HG02938 (cell line): ENCODE results near the gene PNCK.
"Not testable (repeated sequence)": the region's sequence is repeated elsewhere in the genome, so short reads cannot be mapped to it uniquely, and the experiment has no call there.

Experiments
- ATAC-seq: cut with Tn5 transposase; IDR thresholded peaks from one replicate; pipeline ENCODE4 v1.9.1; 2021; ENCODE audit warnings: mild to moderate bottlenecking, moderate library complexity; ENCODE audit not compliant: unreplicated experiment

Gene PNCK

DNA sequence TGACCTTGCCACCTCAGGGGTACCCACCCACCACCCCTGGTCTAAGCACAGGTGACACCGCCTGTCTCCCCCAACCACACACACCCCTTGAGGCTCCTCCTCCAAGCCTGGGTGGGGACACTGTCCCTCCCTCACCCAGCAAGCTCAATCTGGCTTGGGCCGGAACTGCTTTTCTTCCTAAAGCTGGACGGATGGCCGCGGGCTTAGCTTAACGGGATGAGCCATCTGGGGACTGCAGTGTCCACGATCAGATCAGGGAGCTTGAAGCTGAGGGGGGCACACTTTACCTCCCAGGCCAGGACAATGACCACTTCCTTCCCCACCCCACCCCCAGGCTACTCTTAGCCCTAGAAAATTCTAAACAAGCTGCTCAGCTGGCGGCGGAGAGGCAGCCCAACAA, 13.1 kb upstream of the PNCK start:
- ATAC-seq = no peak

GRCh38 chrX:153685751-153686696, 12.4 kb upstream of the PNCK start:
- ATAC-seq = no peak

- no peak for ATAC-seq
These were observed 11.5 kb upstream of the PNCK start for GRCh38 chrX:153685156-153685536.

DNA sequence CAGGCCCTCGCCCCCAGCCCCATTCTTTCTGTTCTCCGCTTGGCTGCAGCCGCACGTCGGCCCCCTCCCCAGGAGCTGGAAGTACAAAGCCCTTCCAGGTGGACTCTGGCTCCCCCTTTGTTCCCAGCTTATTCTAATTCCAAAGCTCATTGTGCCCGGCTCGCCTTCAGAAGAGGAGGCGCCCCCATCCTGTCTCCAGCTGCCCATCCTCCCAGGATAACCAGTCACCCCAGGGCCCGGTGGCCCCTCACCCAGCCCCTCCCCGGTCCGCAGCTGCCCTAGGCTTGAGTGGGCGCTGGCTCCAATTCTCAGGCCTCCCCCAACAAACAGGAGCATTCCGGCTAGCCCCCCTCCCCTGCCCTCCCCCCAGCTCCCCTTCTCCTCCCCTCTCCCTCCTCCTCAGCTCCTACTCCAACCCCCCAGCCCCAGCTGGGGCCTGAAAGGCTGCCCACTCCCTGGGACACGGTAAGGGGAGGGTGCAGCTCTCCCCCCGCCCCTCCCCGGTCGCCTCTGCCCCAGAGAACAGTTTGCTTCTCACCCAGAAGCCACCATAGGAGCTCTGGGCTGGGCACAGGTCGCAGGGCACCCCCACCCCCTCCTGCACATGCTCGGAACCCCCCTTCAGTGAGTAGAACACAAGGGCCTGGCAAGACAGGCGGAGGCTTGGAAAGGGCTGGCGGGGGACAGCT, 11.0 kb upstream of the PNCK start:
- ATAC-seq = no peak

DNA sequence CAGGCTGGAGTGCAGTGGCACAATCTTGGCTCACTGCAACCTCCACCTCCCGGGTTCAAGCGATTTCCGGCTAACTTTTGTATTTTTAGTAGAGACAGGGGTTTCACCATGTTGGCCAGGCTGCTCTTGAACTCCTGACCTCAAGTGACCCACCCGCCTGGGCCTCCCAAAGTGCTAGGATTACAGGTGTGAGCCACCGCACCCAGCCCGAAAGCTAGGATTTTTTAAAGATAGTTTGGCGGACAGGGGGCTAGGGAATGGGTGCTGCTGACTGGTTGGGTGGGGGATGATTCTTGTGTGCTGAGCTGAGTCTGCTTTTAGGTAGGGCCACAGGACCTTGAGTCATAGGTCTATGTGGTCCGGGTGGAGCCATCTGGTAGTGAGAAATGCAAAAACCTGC, 9.9 kb upstream of the PNCK start:
- not testable (repeated sequence) for ATAC-seq

DNA sequence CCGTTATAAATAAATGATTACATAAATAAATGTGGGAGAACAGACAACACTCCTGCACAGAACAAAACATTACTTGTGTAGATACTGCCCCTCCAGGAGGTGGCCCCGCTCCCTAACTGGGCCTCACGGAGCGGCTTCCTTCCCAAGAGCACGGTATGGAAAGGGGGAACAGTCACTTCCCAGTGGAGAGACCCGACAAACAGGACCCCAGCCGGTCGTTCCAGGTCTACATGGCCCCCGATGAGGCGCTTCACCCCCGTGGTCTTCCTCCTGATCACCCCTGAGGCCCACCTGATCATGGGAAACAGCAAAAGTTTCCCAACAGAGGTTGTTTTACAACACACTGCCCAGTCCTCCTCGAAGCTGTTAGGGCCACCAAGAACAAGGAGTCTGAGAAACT, 7.6 kb upstream of the PNCK start:
- ATAC-seq = no peak

DNA sequence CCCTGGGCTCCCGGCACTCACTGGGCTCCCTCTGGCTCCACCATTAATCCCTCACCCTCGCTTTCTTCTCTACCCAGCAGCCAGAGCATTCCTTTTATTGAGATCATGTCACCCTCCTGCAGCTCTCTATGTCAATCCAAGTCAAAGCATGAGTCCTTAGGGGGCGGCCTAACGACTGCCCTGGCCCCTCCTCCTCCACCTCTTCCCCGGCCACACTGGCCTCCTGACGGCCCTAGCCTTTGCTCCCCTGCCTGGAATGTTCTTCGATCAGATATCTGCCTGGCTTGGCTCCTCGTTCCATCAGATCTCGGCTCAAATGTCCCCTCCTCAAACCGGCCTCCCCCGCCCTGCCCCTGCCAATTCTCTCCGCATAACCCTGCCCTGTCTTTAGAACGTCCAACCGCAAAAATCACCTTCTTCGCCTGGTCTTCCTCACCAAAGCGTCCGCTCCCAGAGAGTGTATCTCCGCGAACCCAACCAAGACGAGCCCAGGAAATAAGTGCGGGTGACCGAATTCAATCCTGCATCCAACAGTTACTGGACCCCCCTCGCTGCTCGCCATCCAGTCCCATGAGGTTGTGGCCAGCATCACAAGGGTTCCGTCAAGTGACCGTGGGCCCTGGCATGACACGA, 722 bp upstream of the PNCK start:
- ATAC-seq = no peak

DNA sequence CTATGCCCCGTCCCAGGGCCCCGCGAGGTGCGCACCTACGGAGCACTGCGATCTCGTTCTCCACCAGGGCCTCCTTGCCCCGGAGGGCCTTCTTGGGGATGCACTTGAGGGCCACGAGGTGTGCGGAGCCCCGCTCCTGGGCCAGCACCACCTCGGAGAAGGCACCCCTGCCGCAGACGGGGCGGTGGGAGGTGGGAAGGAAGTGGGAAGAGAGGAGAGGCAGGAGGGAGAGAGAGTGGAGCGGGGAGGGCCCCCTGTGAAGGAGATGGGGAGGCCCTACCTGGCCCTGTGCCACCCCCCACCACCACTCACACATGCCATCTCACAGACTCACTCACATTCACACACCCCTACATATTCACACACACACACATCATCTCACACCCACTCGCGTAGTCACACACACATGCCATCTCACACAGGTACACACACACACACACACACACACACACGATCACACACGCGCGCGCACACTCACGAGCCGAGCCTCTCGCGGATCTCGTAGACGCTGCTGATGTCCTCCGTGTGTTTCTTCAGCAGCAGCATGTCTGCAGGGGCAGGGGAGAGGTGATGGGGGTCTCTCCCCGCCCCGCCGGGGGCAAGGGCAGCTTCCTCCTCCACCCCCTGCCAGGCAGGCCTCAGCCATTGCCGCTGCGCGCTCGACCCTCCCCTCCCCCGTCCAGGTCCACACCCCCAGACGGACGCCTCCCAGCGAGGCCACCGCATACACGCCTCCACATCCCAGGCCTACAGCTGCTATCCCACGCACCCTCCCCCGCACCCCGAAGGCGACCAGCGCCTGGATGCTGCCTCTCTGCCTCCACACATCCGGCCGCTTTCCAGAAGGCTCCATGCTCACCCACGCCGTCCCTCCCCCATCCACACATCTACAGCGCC, 834 bp downstream of the PNCK start:
- no peak for ATAC-seq

GRCh38 chrX:153671589-153672530, 1.8 kb downstream of the PNCK start:
- no peak for ATAC-seq

DNA sequence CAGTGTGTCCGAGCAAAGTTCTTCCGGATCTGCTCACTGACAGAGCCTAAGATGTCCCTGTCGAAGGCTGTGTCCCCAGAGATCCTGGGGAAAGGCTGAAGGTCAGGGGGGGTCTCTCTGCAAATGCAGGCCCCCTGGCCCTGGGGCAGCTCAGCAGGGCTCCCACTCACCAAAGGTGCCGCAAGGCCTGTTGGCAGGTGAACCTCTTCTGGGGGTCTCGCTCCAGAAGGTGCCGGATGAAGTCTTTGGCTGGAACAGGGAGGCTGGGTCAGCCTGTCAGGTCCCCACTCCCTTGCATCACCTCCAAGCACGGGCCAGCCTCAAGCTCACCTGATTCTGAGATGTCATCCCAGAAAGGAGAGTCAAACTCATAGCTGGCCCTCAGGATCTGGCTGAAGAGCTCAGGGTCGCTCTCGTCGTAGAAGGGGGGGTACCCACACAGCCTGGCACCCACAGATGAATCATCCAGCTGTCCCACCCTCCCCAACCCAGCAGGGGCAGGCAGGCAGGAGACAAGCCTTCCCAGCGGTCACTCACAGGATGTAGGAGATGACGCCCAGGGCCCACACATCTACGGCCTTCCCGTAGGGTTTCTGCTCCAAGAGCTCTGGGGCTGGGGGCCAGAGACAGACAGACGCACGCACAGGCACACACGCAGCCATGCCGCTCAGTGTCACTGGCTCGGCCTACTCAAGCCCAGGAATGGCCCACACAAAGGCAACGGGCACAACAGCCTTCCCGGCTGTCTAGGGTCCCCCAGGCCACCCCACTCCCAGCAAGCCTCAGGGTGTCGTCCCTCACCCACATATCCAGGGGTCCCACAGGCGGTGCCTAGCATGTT, 2.6 kb downstream of the PNCK start:
- no peak for ATAC-seq

DNA sequence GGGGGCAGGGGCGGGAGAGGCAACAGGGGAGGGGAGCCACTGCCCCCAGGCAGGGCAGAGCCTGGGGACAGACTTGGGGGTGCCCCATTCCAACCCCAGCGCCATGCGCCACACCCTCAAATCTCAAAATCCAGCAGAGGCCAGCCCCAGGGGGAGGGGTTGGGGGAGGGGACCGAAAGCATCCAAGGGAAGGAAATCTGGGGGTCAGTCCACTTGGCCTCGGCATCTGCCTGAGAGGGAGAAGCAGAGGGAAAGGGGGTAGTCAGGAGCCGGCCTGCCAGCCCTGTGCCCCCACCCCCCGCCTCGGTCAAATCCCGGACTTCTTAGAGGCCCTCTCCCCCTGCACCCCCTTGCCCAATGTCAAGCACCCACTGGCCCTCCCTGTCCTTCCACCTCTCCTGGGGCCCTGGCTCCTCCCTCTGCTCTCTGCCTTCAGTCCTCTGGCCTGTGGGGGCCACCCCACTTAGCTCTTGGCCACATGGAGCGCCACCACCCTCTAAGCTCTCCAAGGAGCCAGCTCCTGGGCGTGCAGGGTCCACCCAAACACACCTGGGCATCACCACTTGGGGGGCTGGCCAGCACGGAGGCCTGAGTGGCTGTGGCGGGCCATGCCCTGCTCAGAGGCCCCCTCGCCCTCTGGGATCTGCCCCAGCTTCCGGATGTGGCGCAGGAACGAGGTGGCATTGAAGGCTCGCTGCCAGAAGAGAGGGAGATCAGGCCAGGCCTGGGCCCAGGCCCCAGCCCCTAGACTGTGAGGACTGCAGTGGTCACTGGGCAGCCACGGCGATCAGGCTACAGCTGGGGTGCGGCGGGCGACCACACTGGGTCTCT, 3.5 kb downstream of the PNCK start:
- no peak for ATAC-seq

DNA sequence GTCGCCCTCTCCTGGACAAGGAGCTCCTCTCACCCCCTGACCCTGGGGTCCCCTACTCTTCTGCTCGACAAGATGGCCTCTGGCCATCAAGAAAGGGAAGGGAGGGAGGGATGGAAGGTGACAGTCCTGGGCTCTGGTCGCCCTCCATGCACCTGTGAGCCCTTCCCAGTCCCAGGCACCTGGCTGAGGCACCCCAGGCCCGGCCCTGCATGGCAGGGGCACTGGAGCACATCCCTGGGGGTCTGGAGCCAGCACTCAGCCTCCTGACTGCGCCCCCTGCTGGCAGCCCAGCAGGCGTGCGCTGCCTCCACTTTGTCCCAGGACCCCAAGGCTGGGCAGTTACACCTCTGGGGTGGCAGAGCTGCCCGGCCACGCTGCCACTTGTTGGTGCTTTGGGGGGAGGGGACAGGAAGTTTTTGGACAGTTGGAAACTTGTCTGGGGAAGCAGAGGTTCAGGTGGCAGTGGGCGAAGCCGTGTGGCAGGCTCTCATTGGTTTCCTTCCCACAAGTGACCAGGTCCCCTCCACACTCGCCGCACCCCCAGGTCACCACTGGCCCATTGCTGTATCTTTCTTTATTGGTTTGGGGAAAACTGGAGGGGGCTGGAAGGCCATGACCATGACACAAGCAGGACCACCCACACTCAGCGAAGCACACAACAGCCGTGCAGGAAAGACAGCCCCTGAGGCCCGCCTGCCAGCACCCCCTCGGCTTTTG, 4.3 kb downstream of the PNCK start:
- no peak for ATAC-seq

GRCh38 chrX:153668423-153669173, 5.0 kb downstream of the PNCK start:
- ATAC-seq = no peak

- no peak for ATAC-seq
These were observed 5.6 kb downstream of the PNCK start for GRCh38 chrX:153667956-153668396.

GRCh38 chrX:153667281-153667955, 6.2 kb downstream of the PNCK start:
- no peak for ATAC-seq

DNA sequence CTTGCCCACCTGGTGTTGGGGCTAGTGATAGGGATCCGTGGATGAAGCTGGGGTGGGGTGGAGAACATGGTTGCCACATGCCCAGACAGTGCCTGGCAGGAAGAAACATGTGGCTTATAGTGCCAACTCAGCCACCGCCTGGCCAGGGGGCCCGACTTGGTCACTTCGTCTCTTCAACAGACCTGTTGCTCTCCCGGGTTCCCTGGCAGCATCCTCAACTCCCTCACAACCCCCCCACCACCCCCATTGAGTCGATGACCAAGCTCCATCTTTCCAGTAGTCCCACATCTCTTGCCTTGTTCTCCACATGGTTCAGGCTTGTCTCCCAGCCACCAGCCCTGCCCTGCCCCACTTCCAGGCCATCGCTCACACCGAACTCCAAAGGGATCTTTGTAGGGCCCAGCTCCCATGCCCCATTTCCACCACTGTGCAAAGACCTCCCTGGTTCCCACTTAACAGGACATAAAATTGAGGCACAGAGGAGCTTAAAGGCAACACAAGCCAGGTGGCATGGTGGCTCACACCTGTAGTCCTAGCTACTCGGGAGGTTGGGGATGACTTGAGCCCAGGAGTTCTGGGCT, 7.8 kb downstream of the PNCK start:
- no peak for ATAC-seq
